HG02763 (cell line): Measurements from ENCODE around the gene SIK3.

Experiments used
- ATAC-seq: cut with Tn5 transposase; IDR thresholded peaks from one replicate; pipeline ENCODE4 v1.9.1; 2021; ENCODE audit warnings: mild to moderate bottlenecking, moderate library complexity; ENCODE audit not compliant: unreplicated experiment

Gene SIK3

GRCh38 chr11:117110294-117110950, 12.2 kb upstream of the SIK3 start:
- no peak for ATAC-seq

DNA sequence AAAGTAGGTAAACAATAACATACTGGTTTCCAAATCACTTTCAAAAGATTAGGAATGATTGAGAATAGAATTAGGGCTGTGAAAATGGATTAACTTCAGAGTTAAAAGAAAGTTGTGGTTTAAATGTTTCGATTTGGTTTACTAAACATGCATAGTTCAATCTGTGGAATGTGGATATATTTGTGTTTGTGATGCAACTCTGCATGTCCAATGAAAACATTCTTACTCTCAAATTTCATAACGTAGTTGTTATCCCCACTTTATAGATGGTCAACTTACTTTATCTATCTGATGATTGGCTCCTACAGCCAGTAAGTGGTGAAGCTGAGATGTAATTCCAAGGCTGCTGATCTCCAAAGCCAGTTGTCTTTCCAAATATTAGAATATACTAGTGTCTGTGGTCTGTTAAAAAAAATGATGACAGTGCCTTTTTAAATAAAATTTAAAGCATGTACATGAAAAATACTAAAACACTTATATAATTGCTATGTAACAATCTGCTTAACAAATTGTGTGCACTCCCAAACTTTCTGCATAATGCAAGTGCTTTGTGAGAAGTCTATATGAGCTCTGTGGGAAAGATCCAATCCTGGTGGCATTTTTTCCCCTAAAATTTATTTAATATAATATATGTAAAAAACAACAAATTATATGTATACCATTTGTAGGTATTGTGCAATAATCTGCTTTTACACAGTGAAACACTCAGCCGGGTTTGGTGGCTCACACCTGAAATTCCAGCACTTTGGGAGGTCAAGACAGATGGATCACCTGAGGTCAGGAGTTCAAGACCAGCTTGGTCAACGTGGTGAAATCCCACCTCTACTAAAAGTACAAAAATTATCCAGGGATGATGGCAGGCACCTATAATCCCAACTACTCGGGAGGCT, 9.7 kb upstream of the SIK3 start:
- no peak for ATAC-seq

GRCh38 chr11:117100556-117100955, 2.3 kb upstream of the SIK3 start:
- ATAC-seq, result no peak

DNA sequence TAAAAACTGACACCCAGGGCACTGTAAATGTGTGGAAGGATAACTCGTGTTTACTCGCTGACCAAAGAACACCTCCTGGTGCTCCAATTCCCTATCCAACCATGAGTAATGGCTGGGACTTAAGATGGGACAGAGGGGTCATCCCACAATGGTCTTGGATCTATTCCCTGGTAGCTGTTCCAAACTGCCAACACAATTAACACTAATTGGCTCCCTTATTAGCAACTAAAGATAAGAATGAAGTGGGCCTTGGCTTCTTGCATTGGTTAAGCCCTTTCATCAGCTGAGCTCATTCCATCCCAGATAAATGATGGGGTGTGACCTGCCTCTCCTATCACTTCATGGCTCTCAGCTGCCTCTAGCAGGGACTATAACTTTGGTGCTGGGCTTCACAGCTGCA, 1.5 kb upstream of the SIK3 start:
- no peak for ATAC-seq

GRCh38 chr11:117097389-117098268, 599 bp downstream of the SIK3 start:
- ATAC-seq, result peak; percentile 28

DNA sequence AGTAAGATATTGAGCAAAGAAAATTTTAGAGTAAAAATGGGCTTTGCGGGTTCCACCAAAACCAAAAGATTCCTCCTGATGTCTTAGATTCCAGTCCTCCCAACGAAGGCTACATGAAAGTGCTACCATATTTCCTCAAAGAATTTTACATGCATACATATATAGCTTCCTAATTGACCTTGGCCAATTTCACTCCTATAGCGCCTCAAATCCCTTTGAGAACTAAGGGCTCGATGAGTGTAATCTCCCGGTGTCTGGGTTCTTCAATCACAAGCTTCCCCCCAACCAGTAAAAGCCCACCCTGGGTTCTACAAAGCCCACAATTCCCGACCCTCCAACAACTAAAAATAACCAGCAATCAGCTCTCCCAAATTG, 1.2 kb downstream of the SIK3 start:
- ATAC-seq, result no peak

DNA sequence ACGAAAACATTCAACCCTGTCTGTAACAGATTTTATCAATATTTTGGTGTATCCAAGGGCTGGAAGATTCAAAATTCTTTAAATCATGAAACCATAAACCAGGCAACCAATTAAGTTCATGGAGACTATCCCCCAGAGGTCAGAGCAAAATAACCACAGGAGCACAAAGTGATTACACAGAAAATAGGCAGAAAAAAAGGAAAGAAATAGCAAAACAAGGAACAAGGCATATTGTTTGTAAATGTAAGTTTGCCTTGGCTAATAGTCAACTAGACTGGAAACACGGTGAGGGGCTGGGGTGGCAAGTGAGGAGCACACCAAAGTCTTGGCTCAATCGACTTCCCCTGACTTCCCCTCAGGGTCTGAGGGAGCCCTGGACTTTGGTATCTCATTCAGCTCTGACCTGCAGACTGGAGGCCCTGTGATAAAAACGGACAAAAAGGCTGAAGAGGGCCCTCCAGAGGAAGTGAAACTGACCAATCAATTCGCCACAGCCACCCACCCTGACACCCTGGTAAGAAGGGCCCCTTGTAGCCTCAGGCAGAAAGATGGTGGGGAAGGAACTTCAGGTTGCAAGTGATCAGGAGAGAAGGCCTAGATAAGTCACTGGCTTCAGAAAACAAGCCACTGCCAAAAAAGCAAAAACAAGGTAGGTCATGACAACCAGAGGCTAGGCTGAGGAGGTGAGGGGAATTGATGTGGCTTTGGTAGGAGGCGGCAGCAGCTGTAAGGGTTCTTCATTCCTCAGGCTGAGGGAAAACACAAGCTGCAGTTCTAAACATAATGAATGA, 1.8 kb downstream of the SIK3 start:
- no peak for ATAC-seq

- ATAC-seq, result no peak
Measured at GRCh38 chr11:117095284-117096161, 2.7 kb downstream of the SIK3 start.

DNA sequence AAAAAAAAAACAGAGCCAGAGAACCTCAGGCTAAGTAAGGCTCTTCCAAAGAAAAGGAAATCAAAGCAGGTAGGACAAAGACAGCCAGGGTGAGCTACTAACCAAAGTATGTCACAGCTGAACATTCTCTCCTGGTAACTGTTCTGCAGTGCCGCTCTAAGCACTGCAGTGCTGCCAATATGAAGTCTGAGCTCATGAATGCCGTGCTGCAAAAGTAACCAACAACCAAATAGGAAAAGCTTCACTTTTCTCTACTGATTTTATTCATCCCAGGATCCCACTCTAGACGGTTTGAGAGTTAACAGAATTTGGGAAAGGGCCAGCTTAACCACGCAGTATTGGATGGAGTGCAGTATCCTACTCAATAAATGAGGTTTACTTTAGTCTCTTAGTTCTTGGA, 3.5 kb downstream of the SIK3 start:
- ATAC-seq, result no peak

DNA sequence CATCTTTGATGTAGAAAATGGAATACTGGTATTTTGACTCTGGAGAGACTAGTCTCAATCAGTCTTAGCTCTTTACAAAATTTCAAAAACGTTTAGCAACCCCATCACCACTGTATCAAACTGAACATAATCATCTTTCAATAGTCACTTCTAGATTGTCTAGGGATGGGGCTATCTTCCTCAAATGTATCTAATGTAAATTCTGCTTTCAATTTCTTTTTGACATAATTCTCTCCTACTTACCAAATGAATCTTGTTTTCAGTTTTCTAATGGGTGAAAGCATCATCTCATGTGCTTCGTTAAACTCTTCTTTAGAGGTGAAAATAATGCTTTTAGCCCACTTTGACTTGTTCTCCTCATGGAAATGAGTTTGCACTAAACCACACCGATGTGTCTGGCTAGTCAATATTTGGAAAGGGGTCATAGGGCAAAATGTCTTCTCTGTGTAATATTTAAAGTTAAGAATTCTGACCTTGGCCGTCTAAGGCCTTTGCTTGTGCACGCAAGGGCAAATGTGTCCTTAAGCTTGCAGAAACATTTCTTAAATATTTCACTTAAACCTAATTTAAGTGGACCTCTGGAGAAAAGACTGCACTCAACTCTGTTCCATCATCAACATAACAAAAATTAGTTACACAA, 5.2 kb downstream of the SIK3 start:
- ATAC-seq, result no peak

DNA sequence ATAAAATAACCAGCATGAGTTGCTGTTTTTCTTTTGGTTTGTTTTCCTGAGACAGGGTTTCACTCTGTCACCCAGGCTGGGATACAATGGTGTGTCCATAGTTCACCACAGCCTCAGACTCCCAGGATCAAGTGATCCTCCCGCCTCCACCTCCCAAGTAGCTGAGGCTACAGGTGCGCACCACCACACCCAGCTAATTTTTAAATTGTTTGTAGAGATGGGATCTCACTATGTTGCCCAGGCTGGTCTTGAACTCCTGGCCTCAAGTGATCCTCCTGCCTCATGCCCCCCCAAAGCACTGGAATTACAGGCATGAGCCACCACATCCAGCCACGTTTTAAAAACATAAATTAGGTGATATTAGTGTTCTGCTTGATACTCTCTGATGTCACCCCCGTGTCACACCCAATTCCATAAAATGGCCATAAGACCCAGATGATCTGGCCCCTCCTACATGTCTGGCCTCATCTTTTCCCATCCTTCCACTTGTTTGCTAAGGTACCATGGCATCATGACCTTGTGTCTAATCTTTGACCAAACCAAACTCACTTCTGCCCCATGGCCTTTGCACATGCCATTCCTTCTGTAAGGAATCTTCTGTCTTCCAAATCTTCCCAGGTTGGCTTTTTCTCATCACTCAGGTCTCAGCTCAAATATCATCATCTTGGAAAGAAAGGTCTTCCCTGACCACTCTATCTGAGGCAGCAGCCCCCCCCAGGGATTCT, 6.3 kb downstream of the SIK3 start:
- no peak for ATAC-seq

DNA sequence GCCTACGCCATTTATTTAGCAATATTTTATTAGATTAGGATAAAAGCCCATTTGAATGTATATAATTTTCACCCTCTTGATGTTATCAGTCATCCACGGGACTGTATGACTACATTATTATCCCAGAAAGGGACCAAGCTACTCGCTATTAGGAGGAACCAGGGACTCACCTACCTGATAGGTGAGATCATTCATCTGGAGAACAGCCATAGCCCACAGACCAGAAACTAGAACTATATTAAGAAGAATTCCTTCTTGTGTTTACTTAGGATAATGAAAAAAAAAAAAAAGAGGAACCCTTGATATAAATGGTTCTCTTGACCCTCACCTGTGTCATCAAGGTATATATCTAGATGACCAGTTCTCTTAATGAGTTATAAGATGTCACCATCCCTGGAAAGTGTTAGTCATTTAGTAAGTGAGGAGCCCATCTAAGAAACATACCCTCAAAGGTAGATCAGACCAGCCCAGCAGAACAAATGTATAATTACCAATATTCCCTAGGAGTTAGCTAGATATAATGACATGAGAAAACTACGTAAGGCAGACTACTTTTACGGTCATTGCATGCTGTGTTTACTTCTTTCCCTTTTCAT, 8.0 kb downstream of the SIK3 start:
- ATAC-seq, result no peak

- no peak for ATAC-seq
Measured at GRCh38 chr11:117089685-117090084, 8.5 kb downstream of the SIK3 start.

- no peak for ATAC-seq
Measured at GRCh38 chr11:117087446-117087845, 10.8 kb downstream of the SIK3 start.

DNA sequence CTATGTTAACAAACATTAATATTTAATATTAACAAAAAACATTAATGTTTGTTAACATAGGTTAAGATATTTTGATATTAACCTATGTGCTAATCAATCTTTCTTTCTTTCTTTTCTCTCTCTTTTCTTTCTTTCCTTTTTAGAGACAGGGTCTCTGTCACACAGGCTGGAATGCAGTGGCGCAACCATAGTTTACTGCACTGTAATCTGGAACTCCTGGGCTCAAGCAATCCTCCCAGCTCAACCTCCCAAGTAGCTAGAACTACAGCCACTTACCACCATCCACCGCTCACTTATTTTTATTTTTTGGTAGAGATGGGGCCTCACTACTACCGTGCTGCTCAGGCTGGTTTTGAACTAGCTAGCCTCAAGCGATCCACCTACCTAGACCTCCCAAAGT, 13.2 kb downstream of the SIK3 start:
- no peak for ATAC-seq

DNA sequence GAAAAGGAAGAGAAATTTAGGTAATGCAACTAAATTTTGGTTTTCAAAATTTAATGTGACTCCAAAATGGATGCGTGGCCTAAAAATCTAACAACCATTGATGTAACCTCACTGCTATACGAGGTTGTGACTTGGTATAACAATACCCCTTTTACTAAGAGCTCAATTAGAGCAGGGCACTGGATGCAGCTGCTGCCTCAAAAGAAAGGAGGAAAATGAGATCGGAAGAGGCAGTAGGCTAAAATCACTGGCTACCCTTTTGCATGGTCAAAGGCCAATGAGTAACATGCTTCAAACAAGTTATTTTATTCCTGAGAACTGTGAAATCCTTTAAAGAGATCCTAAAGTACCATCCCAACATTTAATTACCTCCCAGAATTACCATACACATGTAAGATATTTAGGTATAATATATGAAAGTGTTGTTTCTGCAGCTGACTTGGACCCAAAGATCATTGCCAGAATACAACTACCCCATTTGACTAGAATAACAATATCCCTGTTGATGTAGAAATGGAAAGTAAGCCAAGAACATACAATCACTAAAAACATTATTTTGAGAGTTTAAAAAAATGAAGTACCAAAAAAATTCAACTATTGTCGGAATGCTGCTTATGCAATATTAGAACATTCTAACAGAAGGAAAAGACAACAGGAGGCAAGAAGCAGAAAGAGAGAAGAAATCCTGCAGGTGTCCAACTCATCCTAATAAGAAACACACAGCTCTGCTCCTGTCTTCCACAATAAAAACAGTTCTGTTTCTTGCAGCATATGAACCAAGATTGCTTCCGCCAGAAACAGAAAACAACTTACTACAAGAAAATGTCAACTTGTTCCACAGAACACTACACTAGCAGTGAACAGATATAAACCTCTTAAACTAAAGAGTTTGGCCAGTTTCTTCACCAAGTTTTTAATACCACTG, 15.0 kb downstream of the SIK3 start:
- ATAC-seq, result no peak

- ATAC-seq, result no peak
Measured at GRCh38 chr11:117081908-117082307, 16.3 kb downstream of the SIK3 start.
